H1 (cell line): Measurements from ENCODE around the gene STK36. TPM values are rescaled to one million over a fixed set of nuclear protein-coding genes. Genes with fewer than 3 reads are reported as not detected.

Experiments used
- E2F6 ChIP-seq: IDR thresholded peaks from 2 replicates; pipeline ENCODE4 v1.6.1; 2012; ENCODE audit warnings: inconsistent platforms
- FOSL1 ChIP-seq: IDR thresholded peaks from 2 replicates; pipeline ENCODE4 v1.6.1; 2011; ENCODE audit warnings: mild to moderate bottlenecking, low read depth, low read length, moderate library complexity; ENCODE audit not compliant: insufficient read depth
- JUN ChIP-seq: IDR thresholded peaks from 2 replicates; pipeline ENCODE4 v1.6.1; 2011; ENCODE audit warnings: low read depth, mild to moderate bottlenecking, improper control_type of control experiment, low read length
- NANOG ChIP-seq: IDR thresholded peaks from 2 replicates; pipeline ENCODE4 v1.6.1; 2011; ENCODE audit warnings: low read length, low read depth, mild to moderate bottlenecking, inconsistent platforms; ENCODE audit not compliant: insufficient read depth, poor library complexity, severe bottlenecking
- PHF8 ChIP-seq: fragments of 200-600 bp; sonication (generic); conservative IDR thresholded peaks from 2 replicates; pipeline ENCODE4 v1.7.1; 2012; ENCODE audit warnings: low read depth, mild to moderate bottlenecking, inconsistent platforms, low read length, moderate library complexity
- POLR2A ChIP-seq, 2 experiments: IDR thresholded peaks; 1 replicate in 1 of 2; 2 replicates in 1 of 2; pipeline ENCODE4 v1.6.1; 2011; ENCODE audit warnings: low read depth in 2 of 2, low read length in 2 of 2, mild to moderate bottlenecking in 2 of 2; ENCODE audit errors: control extremely low read depth in 1 of 2
- POU5F1 ChIP-seq: IDR thresholded peaks from 2 replicates; pipeline ENCODE4 v1.6.1; 2011; ENCODE audit warnings: low read depth, mild to moderate bottlenecking, low read length, moderate library complexity
- RXRA ChIP-seq: IDR thresholded peaks from 2 replicates; pipeline ENCODE4 v1.6.1; 2011; ENCODE audit warnings: low read depth, mild to moderate bottlenecking, low read length, moderate library complexity; ENCODE audit not compliant: insufficient read depth
- SRF ChIP-seq: IDR thresholded peaks from 2 replicates; pipeline ENCODE4 v1.6.1; 2011; ENCODE audit warnings: mild to moderate bottlenecking, low read depth, low read length, moderate library complexity
- TAF1 ChIP-seq: IDR thresholded peaks from 2 replicates; pipeline ENCODE4 v1.6.1; 2011; ENCODE audit warnings: mild to moderate bottlenecking, low read depth, low read length
- ZNF274 ChIP-seq: IDR thresholded peaks from 2 replicates; pipeline ENCODE4 v1.7.0; 2012; ENCODE audit warnings: low read length, borderline replicate concordance; ENCODE audit errors: extremely low read depth
- polyA plus RNA-seq, 7 experiments: library from polyadenylated mRNA; depleted of rRNA in 3 of 7; stranded (reverse) in 5 of 7; unstranded in 2 of 7; fragments of >200 nt in 5 of 7; fragments of 200-250 nt in 2 of 7; gene quantifications; 1 replicate in 5 of 7; 2 replicates in 1 of 7; 4 replicates in 1 of 7; pipeline versions ENCODE4 v1.2.1 to v1.2.3, GENCODE V29; 2011 to 2013; ENCODE audit warnings: missing spikeins in 2 of 7, mixed read lengths in 2 of 7
- total RNA-seq: library from RNA; stranded (reverse); fragmentation: NEBNext Ultra II Directional; extraction: Animal tissue kit (Norgen Biotek cat#: 25700); gene quantifications from 2 replicates; pipeline ENCODE4 v1.2.1, GENCODE V29; 2021
- TF ChIP-seq, protein P1 (sequence below): fragments of 300-600 bp; sonication (generic); IDR thresholded peaks from 2 replicates; pipeline ENCODE4 v1.7.1; 2012; ENCODE audit warnings: low read length, moderate library complexity, mild to moderate bottlenecking, inconsistent platforms; ENCODE audit not compliant: insufficient replicate concordance

STK36 gene
- total and polyA plus RNA-seq, 2 of the 8 experiments (the other 6 are each of a cell fraction or from before 2014, with no cell fraction given) = 41.4 to 57.6 TPM

- TF ChIP-seq, protein P1, sequence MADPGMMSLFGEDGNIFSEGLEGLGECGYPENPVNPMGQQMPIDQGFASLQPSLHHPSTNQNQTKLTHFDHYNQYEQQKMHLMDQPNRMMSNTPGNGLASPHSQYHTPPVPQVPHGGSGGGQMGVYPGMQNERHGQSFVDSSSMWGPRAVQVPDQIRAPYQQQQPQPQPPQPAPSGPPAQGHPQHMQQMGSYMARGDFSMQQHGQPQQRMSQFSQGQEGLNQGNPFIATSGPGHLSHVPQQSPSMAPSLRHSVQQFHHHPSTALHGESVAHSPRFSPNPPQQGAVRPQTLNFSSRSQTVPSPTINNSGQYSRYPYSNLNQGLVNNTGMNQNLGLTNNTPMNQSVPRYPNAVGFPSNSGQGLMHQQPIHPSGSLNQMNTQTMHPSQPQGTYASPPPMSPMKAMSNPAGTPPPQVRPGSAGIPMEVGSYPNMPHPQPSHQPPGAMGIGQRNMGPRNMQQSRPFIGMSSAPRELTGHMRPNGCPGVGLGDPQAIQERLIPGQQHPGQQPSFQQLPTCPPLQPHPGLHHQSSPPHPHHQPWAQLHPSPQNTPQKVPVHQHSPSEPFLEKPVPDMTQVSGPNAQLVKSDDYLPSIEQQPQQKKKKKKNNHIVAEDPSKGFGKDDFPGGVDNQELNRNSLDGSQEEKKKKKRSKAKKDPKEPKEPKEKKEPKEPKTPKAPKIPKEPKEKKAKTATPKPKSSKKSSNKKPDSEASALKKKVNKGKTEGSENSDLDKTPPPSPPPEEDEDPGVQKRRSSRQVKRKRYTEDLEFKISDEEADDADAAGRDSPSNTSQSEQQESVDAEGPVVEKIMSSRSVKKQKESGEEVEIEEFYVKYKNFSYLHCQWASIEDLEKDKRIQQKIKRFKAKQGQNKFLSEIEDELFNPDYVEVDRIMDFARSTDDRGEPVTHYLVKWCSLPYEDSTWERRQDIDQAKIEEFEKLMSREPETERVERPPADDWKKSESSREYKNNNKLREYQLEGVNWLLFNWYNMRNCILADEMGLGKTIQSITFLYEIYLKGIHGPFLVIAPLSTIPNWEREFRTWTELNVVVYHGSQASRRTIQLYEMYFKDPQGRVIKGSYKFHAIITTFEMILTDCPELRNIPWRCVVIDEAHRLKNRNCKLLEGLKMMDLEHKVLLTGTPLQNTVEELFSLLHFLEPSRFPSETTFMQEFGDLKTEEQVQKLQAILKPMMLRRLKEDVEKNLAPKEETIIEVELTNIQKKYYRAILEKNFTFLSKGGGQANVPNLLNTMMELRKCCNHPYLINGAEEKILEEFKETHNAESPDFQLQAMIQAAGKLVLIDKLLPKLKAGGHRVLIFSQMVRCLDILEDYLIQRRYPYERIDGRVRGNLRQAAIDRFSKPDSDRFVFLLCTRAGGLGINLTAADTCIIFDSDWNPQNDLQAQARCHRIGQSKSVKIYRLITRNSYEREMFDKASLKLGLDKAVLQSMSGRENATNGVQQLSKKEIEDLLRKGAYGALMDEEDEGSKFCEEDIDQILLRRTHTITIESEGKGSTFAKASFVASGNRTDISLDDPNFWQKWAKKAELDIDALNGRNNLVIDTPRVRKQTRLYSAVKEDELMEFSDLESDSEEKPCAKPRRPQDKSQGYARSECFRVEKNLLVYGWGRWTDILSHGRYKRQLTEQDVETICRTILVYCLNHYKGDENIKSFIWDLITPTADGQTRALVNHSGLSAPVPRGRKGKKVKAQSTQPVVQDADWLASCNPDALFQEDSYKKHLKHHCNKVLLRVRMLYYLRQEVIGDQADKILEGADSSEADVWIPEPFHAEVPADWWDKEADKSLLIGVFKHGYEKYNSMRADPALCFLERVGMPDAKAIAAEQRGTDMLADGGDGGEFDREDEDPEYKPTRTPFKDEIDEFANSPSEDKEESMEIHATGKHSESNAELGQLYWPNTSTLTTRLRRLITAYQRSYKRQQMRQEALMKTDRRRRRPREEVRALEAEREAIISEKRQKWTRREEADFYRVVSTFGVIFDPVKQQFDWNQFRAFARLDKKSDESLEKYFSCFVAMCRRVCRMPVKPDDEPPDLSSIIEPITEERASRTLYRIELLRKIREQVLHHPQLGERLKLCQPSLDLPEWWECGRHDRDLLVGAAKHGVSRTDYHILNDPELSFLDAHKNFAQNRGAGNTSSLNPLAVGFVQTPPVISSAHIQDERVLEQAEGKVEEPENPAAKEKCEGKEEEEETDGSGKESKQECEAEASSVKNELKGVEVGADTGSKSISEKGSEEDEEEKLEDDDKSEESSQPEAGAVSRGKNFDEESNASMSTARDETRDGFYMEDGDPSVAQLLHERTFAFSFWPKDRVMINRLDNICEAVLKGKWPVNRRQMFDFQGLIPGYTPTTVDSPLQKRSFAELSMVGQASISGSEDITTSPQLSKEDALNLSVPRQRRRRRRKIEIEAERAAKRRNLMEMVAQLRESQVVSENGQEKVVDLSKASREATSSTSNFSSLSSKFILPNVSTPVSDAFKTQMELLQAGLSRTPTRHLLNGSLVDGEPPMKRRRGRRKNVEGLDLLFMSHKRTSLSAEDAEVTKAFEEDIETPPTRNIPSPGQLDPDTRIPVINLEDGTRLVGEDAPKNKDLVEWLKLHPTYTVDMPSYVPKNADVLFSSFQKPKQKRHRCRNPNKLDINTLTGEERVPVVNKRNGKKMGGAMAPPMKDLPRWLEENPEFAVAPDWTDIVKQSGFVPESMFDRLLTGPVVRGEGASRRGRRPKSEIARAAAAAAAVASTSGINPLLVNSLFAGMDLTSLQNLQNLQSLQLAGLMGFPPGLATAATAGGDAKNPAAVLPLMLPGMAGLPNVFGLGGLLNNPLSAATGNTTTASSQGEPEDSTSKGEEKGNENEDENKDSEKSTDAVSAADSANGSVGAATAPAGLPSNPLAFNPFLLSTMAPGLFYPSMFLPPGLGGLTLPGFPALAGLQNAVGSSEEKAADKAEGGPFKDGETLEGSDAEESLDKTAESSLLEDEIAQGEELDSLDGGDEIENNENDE = no peak
- TF ChIP-seq SRF (no peak), ZNF274 (no peak), PHF8 (no peak), RXRA (no peak), NANOG (no peak), FOSL1 (no peak), POLR2A (IDR thresholded peaks at IDR 0.05; ENCODE audit: control extremely low read depth in 1 of 2, low read depth in 2 of 2, low read length in 2 of 2) (no peak), POU5F1 (no peak), E2F6 (no peak), TAF1 (no peak), JUN (no peak)
These were observed 44.2 kb downstream of the STK36 start (continued) for GRCh38 chr2:218716070-218716469.
